GM12878 (cell line): ENCODE results near the gene LRR1. TPM values are rescaled to one million over a fixed set of nuclear protein-coding genes. Genes with fewer than 3 reads are reported as not detected.

Experiments used
- HCFC1 ChIP-seq: fragments of 150-350 bp; IDR thresholded peaks from 2 replicates; pipeline ENCODE4 v1.6.1; 2014; ENCODE audit warnings: low read length
- HDAC2 ChIP-seq: fragments of 200-600 bp; sonication (generic); IDR thresholded peaks from 2 replicates; pipeline ENCODE4 v1.6.1; 2017
- IRF4 ChIP-seq: IDR thresholded peaks from 2 replicates; pipeline ENCODE4 v1.6.1; 2011; ENCODE audit warnings: low read depth, low read length
- NRF1 ChIP-seq: conservative IDR thresholded peaks from 2 replicates; pipeline ENCODE4 v1.6.1; 2011; ENCODE audit warnings: mild to moderate bottlenecking, low read depth, low read length, improper control_type of control experiment
- POU2F2 ChIP-seq: IDR thresholded peaks from 3 replicates; pipeline ENCODE4 v1.6.1; 2011; ENCODE audit warnings: low read depth, mild to moderate bottlenecking, low read length, borderline replicate concordance
- RELA ChIP-seq: fragments of 450-650 bp; IDR thresholded peaks from 2 replicates; pipeline ENCODE4 v1.8.0; 2014; ENCODE audit warnings: borderline replicate concordance; ENCODE audit not compliant: partially characterized antibody
- RUNX3 ChIP-seq: IDR thresholded peaks from 2 replicates; pipeline ENCODE4 v1.6.1; 2012; ENCODE audit warnings: low read length, inconsistent platforms
- STAT1 ChIP-seq: fragments of 450-650 bp; conservative IDR thresholded peaks from 2 replicates; pipeline ENCODE4 v1.6.1; 2014; ENCODE audit warnings: antibody characterized with exemption, mild to moderate bottlenecking
- TCF12 ChIP-seq: IDR thresholded peaks from 2 replicates; pipeline ENCODE4 v1.6.1; 2011; ENCODE audit warnings: low read depth, mild to moderate bottlenecking, low read length
- polyA plus RNA-seq, 11 experiments: library from polyadenylated mRNA; depleted of rRNA in 4 of 11; unstranded in 6 of 11; stranded (reverse) in 5 of 11; fragments of >200 nt; fragmentation: Nextera tagmentation in 4 of 11; fragmentation: Illumina TruSeq in 1 of 11; extraction: Ambion mirVana in 4 of 11; extraction: Trizol in 1 of 11; gene quantifications; 1 replicate in 1 of 11; 2 replicates in 10 of 11; pipeline versions ENCODE4 v1.2.1 to v1.2.3, GENCODE V29; 2011 to 2016; ENCODE audit warnings: inconsistent platforms in 2 of 11, missing spikeins in 2 of 11, low read depth in 1 of 11
- total RNA-seq, 4 experiments: library from RNA; depleted of rRNA in 3 of 4; stranded (reverse); fragments of >200 nt in 3 of 4; fragmentation: Illumina TruSeq in 1 of 4; extraction: Trizol in 1 of 4; gene quantifications; 2 replicates each; pipeline versions ENCODE4 v1.2.1 to v1.2.3, GENCODE V29; 2013 to 2021
- TF ChIP-seq, protein P1 (sequence below): fragments of 450-650 bp; IDR thresholded peaks from 2 replicates; pipeline ENCODE4 v1.6.1; 2017; ENCODE audit warnings: mild to moderate bottlenecking
- TF ChIP-seq, protein P2 (sequence below): fragments of 450-650 bp; conservative IDR thresholded peaks from 2 replicates; pipeline ENCODE4 v1.6.1; 2017; ENCODE audit warnings: mild to moderate bottlenecking, moderate library complexity
- TF ChIP-seq, protein P3 (sequence below): IDR thresholded peaks from 2 replicates; pipeline ENCODE4 v1.6.1; 2011; ENCODE audit warnings: borderline replicate concordance, low read depth, mild to moderate bottlenecking, moderate library complexity, low read length; ENCODE audit not compliant: insufficient read depth, poor library complexity, severe bottlenecking
- TF ChIP-seq, protein P4 (sequence below): IDR thresholded peaks from 2 replicates; pipeline ENCODE4 v1.6.1; 2012; ENCODE audit warnings: low read depth, low read length, improper control_type of control experiment
- TF ChIP-seq, protein P5 (sequence below): fragments of 450-650 bp; IDR thresholded peaks from 2 replicates; pipeline ENCODE4 v1.6.1; 2017; ENCODE audit warnings: borderline replicate concordance
- TF ChIP-seq, protein P6 (sequence below): fragments of 450-650 bp; IDR thresholded peaks from 2 replicates; pipeline ENCODE4 v1.6.1; 2017; ENCODE audit warnings: mild to moderate bottlenecking, moderate library complexity

LRR1 gene
- total and polyA plus RNA-seq, 10 of the 15 experiments (the other 5 are each of a cell fraction or from before 2014, with no cell fraction given) = 36.9 to 110 (median 53.1) TPM

DNA sequence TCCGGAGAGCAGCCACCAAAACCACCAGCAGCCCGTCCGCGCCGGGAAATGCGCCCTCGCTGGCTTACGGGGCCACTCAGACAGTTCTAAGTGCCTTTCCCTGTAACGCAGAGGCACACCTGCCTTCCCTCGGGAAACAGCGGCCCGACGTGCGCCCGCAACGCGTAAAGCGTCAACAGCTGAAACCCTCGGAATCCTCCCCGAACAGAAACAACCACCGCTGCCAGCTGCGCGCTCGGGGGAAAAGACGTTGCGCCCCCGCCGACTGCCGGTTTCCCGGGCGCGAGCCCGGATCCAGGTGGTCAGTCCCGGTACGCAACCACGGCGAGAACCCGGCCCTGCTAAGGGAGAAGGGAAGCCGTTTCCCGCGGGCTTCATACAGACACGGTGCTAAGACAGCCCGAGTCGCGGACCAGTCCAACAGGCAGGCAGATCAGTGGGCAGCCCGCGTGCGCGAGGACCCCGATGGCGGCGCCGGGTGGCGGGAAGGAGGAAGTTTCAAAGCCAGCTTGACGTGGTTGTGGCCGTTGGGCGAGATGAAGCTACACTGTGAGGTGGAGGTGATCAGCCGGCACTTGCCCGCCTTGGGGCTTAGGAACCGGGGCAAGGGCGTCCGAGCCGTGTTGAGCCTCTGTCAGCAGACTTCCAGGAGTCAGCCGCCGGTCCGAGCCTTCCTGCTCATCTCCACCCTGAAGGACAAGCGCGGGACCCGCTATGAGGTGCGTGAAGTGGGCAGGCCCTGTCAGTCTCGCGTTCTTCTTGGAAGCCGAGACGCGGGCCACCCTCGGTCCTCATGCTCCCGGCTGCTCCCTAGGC is at the start of gene LRR1 (continued):
- TF ChIP-seq HCFC1 (peak; percentile 60), IRF4 (0 out of 2 replicates have a peak, but pooled peaks have one; percentile 28), POU2F2 (peak; percentile 44; the same call in 2 of the 3 replicates), NRF1 (no peak; the same call in 1 of the 2 replicates), STAT1 (peak; percentile 72; the same call in 1 of the 2 replicates), HDAC2 (0 out of 2 replicates have a peak, but pooled peaks have one; percentile 28), RELA (peak; percentile 82), TCF12 (peak; percentile 65; the same call in 1 of the 2 replicates), RUNX3 (peak; percentile 21)
- TF ChIP-seq, protein P1, sequence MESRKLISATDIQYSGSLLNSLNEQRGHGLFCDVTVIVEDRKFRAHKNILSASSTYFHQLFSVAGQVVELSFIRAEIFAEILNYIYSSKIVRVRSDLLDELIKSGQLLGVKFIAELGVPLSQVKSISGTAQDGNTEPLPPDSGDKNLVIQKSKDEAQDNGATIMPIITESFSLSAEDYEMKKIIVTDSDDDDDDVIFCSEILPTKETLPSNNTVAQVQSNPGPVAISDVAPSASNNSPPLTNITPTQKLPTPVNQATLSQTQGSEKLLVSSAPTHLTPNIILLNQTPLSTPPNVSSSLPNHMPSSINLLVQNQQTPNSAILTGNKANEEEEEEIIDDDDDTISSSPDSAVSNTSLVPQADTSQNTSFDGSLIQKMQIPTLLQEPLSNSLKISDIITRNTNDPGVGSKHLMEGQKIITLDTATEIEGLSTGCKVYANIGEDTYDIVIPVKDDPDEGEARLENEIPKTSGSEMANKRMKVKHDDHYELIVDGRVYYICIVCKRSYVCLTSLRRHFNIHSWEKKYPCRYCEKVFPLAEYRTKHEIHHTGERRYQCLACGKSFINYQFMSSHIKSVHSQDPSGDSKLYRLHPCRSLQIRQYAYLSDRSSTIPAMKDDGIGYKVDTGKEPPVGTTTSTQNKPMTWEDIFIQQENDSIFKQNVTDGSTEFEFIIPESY = peak; percentile 60; the same call in 1 of the 2 replicates
- TF ChIP-seq, protein P2, sequence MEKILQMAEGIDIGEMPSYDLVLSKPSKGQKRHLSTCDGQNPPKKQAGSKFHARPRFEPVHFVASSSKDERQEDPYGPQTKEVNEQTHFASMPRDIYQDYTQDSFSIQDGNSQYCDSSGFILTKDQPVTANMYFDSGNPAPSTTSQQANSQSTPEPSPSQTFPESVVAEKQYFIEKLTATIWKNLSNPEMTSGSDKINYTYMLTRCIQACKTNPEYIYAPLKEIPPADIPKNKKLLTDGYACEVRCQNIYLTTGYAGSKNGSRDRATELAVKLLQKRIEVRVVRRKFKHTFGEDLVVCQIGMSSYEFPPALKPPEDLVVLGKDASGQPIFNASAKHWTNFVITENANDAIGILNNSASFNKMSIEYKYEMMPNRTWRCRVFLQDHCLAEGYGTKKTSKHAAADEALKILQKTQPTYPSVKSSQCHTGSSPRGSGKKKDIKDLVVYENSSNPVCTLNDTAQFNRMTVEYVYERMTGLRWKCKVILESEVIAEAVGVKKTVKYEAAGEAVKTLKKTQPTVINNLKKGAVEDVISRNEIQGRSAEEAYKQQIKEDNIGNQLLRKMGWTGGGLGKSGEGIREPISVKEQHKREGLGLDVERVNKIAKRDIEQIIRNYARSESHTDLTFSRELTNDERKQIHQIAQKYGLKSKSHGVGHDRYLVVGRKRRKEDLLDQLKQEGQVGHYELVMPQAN = peak; percentile 98
- TF ChIP-seq, protein P3, sequence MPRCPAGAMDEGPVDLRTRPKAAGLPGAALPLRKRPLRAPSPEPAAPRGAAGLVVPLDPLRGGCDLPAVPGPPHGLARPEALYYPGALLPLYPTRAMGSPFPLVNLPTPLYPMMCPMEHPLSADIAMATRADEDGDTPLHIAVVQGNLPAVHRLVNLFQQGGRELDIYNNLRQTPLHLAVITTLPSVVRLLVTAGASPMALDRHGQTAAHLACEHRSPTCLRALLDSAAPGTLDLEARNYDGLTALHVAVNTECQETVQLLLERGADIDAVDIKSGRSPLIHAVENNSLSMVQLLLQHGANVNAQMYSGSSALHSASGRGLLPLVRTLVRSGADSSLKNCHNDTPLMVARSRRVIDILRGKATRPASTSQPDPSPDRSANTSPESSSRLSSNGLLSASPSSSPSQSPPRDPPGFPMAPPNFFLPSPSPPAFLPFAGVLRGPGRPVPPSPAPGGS = peak; percentile 32
- TF ChIP-seq, protein P4, sequence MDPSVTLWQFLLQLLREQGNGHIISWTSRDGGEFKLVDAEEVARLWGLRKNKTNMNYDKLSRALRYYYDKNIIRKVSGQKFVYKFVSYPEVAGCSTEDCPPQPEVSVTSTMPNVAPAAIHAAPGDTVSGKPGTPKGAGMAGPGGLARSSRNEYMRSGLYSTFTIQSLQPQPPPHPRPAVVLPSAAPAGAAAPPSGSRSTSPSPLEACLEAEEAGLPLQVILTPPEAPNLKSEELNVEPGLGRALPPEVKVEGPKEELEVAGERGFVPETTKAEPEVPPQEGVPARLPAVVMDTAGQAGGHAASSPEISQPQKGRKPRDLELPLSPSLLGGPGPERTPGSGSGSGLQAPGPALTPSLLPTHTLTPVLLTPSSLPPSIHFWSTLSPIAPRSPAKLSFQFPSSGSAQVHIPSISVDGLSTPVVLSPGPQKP = 0 out of 2 replicates have a peak, but pooled peaks have one; percentile 15
- TF ChIP-seq, protein P5, sequence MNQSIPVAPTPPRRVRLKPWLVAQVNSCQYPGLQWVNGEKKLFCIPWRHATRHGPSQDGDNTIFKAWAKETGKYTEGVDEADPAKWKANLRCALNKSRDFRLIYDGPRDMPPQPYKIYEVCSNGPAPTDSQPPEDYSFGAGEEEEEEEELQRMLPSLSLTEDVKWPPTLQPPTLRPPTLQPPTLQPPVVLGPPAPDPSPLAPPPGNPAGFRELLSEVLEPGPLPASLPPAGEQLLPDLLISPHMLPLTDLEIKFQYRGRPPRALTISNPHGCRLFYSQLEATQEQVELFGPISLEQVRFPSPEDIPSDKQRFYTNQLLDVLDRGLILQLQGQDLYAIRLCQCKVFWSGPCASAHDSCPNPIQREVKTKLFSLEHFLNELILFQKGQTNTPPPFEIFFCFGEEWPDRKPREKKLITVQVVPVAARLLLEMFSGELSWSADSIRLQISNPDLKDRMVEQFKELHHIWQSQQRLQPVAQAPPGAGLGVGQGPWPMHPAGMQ = peak; percentile 96
- TF ChIP-seq, protein P6, sequence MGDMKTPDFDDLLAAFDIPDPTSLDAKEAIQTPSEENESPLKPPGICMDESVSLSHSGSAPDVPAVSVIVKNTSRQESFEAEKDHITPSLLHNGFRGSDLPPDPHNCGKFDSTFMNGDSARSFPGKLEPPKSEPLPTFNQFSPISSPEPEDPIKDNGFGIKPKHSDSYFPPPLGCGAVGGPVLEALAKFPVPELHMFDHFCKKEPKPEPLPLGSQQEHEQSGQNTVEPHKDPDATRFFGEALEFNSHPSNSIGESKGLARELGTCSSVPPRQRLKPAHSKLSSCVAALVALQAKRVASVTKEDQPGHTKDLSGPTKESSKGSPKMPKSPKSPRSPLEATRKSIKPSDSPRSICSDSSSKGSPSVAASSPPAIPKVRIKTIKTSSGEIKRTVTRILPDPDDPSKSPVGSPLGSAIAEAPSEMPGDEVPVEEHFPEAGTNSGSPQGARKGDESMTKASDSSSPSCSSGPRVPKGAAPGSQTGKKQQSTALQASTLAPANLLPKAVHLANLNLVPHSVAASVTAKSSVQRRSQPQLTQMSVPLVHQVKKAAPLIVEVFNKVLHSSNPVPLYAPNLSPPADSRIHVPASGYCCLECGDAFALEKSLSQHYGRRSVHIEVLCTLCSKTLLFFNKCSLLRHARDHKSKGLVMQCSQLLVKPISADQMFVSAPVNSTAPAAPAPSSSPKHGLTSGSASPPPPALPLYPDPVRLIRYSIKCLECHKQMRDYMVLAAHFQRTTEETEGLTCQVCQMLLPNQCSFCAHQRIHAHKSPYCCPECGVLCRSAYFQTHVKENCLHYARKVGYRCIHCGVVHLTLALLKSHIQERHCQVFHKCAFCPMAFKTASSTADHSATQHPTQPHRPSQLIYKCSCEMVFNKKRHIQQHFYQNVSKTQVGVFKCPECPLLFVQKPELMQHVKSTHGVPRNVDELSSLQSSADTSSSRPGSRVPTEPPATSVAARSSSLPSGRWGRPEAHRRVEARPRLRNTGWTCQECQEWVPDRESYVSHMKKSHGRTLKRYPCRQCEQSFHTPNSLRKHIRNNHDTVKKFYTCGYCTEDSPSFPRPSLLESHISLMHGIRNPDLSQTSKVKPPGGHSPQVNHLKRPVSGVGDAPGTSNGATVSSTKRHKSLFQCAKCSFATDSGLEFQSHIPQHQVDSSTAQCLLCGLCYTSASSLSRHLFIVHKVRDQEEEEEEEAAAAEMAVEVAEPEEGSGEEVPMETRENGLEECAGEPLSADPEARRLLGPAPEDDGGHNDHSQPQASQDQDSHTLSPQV = peak; percentile 91
